ENCODE data around the gene HSBP1L1. TPM values are rescaled to one million over a fixed set of nuclear protein-coding genes. Genes with fewer than 3 reads are reported as not detected.

Gene HSBP1L1
- polyA plus RNA-seq (2013, experiment 1 of 2), result 0.18 TPM
- 0.08 TPM for polyA plus RNA-seq (2013, experiment 2 of 2)

DNA sequence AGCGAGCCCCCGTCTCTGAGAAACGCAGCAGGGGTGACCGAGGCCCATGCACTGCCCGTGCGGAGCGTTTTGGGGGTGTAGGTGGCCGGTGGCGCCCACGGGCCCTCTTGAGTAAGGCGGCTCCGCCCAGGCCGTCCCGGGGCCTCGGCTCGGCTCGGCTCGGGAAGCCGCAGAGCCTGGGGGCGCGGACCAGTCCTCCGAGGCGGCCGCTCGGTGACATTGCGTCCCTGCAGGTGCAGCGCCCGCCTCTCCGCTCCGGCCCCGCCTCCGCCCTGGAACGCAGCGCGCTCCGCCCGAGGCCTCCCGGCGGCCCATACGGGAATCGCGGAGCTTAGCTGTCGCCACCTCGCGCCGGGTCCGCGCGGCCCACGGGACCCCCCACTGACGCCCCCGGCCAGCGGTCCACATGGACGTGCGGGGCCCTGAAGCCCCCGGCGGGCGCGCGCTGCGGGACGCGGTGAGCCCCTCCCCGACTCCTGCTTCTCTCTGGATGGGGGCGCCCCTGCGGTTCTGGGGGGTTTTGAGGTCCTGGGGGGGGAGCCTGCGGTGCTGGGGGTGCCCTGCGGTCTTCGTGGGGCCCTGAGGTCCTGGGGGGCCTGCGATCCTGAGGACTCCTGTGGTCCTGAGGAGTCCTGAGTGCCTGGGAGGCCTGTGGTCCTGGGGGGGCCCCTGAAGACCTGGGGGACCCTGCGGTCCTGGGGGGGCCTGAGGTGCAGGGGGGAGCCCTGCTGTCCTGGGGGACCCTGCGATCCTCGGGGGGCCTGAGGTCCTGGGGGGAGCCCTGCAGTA lies at the start of gene HSBP1L1:
Gene HSBP1L1, plus strand, starts transcription at position 314 of the 789 bp plus-strand sequence. Its CDS starts 93 bp downstream, at position 407.
- WGBS (ENCODE audit: extremely low coverage, insufficient coverage, low lambda C conversion rate), result no CpG with 5 or more reads among the region's 73 CpGs

DNA sequence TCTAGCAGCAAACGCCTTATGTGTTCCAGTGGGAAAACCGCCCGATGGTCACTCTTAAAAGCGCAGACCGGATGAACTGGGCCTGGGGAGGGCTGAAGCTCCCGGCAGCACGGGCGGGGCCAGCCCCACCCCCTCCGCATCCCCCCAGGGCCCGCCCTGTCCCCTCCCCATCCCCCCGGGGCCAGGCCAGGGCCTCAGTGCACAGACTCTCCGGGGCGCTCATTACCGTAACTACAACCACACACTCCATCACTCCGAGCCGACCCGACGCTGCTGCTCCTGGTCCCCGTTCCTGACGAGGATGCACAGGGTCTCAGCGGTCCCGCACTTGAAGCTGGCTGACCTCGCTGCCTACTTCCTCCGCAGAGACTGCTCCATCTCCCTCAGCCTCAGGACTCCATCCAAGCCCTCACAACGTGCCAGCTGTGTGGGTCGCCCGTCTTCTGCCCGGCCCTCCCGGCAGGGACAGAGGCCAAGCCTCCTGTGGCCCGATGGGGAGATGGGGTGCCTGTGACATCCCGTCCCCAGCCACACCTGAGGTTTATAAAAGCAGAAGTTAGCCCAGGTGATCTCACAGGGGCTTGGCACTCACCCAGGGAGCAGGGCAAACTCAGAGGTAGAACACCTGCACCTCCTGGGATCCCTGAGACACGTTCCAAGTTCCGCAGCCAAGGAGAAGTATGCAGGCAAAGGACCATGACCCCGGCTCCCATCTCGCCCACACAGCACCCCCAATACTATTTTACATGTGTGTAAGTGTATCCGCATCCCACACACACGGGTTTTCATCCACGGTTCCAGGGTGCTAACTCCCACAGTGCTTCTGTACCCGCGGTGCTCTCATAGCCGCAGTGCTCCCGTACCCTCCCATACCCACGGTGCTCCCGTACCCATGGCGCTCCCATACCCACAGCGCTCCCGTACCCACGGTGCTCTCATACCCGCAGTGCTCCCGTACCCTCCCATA lies 49.0 kb upstream of the HSBP1L1 start:
- Histone ChIP-seq H3K4ac (ENCODE audit: low read depth, low read length) (no peak overlapping the region), H3K23ac (ENCODE audit: low read length) (no peak overlapping the region), H4K8ac (ENCODE audit: low read depth, low read length) (no peak overlapping the region), H3K18ac (ENCODE audit: low read length) (no peak overlapping the region), H3K4me3 (ENCODE audit: low read length) (no peak overlapping the region), H2AK5ac (ENCODE audit: low read length) (no peak overlapping the region), H3K4me2 (ENCODE audit: low read length) (no peak overlapping the region), H2BK120ac (ENCODE audit: low read depth, low read length) (no peak overlapping the region), H3K27me3 (ENCODE audit: insufficient read depth, low read length, poor library complexity) (no peaks in the 10 kb centered on the region), H2BK15ac (replicated peaks; ENCODE audit: low read depth) (no peak overlapping the region), H3K56ac (ENCODE audit: low read length) (no peak overlapping the region), H3K27ac (ENCODE audit: low read depth, low read length) (no peak overlapping the region), H2BK5ac (ENCODE audit: low read length) (no peak overlapping the region), H3K9ac (ENCODE audit: low read length) (no peak overlapping the region), H4K5ac (ENCODE audit: low read length) (no peak overlapping the region), H3K79me2 (ENCODE audit: control insufficient read depth, insufficient read depth, low read length) (no peaks in the 10 kb centered on the region), H3K4me1 (ENCODE audit: control insufficient read depth, low read depth, low read length) (no peaks in the 10 kb centered on the region), H3K79me1 (ENCODE audit: low read length) (no peaks in the 10 kb centered on the region), H3K36me3 (ENCODE audit: control insufficient read depth, insufficient read depth, low read length) (no peaks in the 10 kb centered on the region)
- no peak for DNase-seq
- no CpG with 5 or more reads among the region's 50 CpGs for WGBS (ENCODE audit: extremely low coverage, insufficient coverage, low lambda C conversion rate)

More for the DNA sequence above, at the start of gene HSBP1L1:
- no peak within 1 kb of the TSS for H2BK120ac ChIP-seq (ENCODE audit: low read depth, low read length)
- H4K8ac ChIP-seq (ENCODE audit: low read depth, low read length), result no peak within 1 kb of the TSS
- H3K4me1 ChIP-seq (ENCODE audit: control insufficient read depth, low read depth, low read length), result peaks cover 4% of the 10 kb centered on the region
- no peaks in the 10 kb centered on the region for H3K27me3 ChIP-seq (ENCODE audit: insufficient read depth, low read length, poor library complexity)
- H3K56ac ChIP-seq (ENCODE audit: low read length), result peak within 1 kb of the TSS; percentile 34
- H3K9ac ChIP-seq (ENCODE audit: low read length), result peak within 1 kb of the TSS; percentile 36
- no peak within 1 kb of the TSS for H3K23ac ChIP-seq (ENCODE audit: low read length)
- H3K79me1 ChIP-seq (ENCODE audit: low read length), result no peaks in the 10 kb centered on the region
- H2BK5ac ChIP-seq (ENCODE audit: low read length), result no peak within 1 kb of the TSS
- no peak within 1 kb of the TSS for H3K4me3 ChIP-seq (ENCODE audit: low read length)
- H2AK5ac ChIP-seq (ENCODE audit: low read length), result no peak within 1 kb of the TSS
- no peak within 1 kb of the TSS for H2BK15ac ChIP-seq (replicated peaks; ENCODE audit: low read depth)
- H4K5ac ChIP-seq (ENCODE audit: low read length), result no peak within 1 kb of the TSS
- H3K4ac ChIP-seq (ENCODE audit: low read depth, low read length), result no peak within 1 kb of the TSS
- H3K27ac ChIP-seq (ENCODE audit: low read depth, low read length), result no peak within 1 kb of the TSS
- peak; percentile 70 for DNase-seq
- no peak within 1 kb of the TSS for H3K4me2 ChIP-seq (ENCODE audit: low read length)
- peak within 1 kb of the TSS; percentile 3 for H3K18ac ChIP-seq (ENCODE audit: low read length)
- H3K79me2 ChIP-seq (ENCODE audit: control insufficient read depth, insufficient read depth, low read length), result no peaks in the 10 kb centered on the region
- H3K36me3 ChIP-seq (ENCODE audit: control insufficient read depth, insufficient read depth, low read length), result no peaks in the 10 kb centered on the region

DNA sequence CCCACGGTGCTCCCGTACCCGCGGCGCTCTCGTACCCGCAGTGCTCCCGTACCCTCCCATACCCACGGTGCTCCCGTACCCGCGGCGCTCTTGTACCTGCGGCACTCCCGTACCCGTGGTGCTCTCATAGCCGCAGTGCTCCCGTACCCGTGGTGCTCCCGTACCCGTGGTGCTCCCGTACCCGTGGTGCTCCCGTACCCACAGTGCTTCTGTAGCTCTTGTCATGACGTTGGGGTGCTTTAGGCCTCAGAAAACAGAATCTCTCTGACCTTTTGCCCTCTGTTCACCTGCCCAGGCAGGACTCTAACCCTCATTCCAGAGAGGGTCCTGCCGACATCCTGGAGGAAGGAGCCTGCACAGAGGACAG lies 48.3 kb upstream of the HSBP1L1 start:
- no CpG with 5 or more reads among the region's 26 CpGs for WGBS (ENCODE audit: extremely low coverage, insufficient coverage, low lambda C conversion rate)
- Histone ChIP-seq H3K79me2 (ENCODE audit: control insufficient read depth, insufficient read depth, low read length) (no peaks in the 10 kb centered on the region), H3K4me2 (ENCODE audit: low read length) (no peak overlapping the region), H3K9ac (ENCODE audit: low read length) (no peak overlapping the region), H4K8ac (ENCODE audit: low read depth, low read length) (no peak overlapping the region), H3K56ac (ENCODE audit: low read length) (no peak overlapping the region), H3K79me1 (ENCODE audit: low read length) (no peaks in the 10 kb centered on the region), H3K4me1 (ENCODE audit: control insufficient read depth, low read depth, low read length) (no peaks in the 10 kb centered on the region), H2BK15ac (replicated peaks; ENCODE audit: low read depth) (no peak overlapping the region), H3K27me3 (ENCODE audit: insufficient read depth, low read length, poor library complexity) (no peaks in the 10 kb centered on the region), H2BK120ac (ENCODE audit: low read depth, low read length) (no peak overlapping the region), H3K18ac (ENCODE audit: low read length) (no peak overlapping the region), H3K4ac (ENCODE audit: low read depth, low read length) (no peak overlapping the region), H2BK5ac (ENCODE audit: low read length) (no peak overlapping the region), H3K23ac (ENCODE audit: low read length) (no peak overlapping the region), H2AK5ac (ENCODE audit: low read length) (no peak overlapping the region), H3K36me3 (ENCODE audit: control insufficient read depth, insufficient read depth, low read length) (no peaks in the 10 kb centered on the region), H4K5ac (ENCODE audit: low read length) (no peak overlapping the region), H3K4me3 (ENCODE audit: low read length) (no peak overlapping the region), H3K27ac (ENCODE audit: low read depth, low read length) (no peak overlapping the region)
- DNase-seq, result no peak

DNA sequence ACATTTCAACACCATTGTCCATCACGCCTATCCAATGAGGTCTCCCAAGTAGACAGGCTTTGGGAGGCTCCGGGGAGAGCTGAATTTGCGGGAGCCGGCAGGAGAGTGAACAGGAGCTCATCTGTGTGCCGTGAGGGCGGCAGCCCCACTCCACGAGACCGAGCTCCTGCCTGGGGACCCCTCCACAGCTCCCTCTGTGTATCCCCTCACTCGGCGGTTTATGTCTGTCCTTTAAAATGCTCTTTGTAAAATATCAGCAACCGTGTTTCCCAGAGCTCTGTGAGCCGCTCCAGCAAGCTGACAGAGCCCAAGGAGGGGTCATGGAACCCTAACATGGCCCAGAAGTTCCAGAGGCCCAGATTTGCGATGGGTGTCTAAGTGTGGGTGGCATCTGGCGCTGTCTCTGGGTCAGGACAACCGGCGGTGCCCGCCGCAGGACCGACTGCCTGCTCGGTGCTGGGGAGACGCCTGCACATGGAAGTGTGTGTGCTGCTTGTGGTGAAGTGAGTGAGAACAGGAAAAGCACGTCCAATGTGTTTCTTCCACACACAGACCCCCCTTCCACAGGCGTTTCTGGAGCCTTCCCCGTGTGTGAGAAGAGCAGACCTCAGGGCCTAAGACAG lies 47.8 kb upstream of the HSBP1L1 start:
- no peak overlapping the region for H3K18ac ChIP-seq (ENCODE audit: low read length)
- H2BK5ac ChIP-seq (ENCODE audit: low read length), result no peak overlapping the region
- no peak overlapping the region for H2BK120ac ChIP-seq (ENCODE audit: low read depth, low read length)
- H3K4ac ChIP-seq (ENCODE audit: low read depth, low read length), result no peak overlapping the region
- H3K36me3 ChIP-seq (ENCODE audit: control insufficient read depth, insufficient read depth, low read length), result no peaks in the 10 kb centered on the region
- H3K9ac ChIP-seq (ENCODE audit: low read length), result no peak overlapping the region
- H3K4me2 ChIP-seq (ENCODE audit: low read length), result no peak overlapping the region
- H2BK15ac ChIP-seq (replicated peaks; ENCODE audit: low read depth), result no peak overlapping the region
- H3K23ac ChIP-seq (ENCODE audit: low read length), result no peak overlapping the region
- H3K4me1 ChIP-seq (ENCODE audit: control insufficient read depth, low read depth, low read length), result no peaks in the 10 kb centered on the region
- no peaks in the 10 kb centered on the region for H3K79me1 ChIP-seq (ENCODE audit: low read length)
- H3K56ac ChIP-seq (ENCODE audit: low read length), result no peak overlapping the region
- no peak overlapping the region for H3K4me3 ChIP-seq (ENCODE audit: low read length)
- no peaks in the 10 kb centered on the region for H3K27me3 ChIP-seq (ENCODE audit: insufficient read depth, low read length, poor library complexity)
- DNase-seq, result no peak
- no peak overlapping the region for H4K5ac ChIP-seq (ENCODE audit: low read length)
- no peak overlapping the region for H4K8ac ChIP-seq (ENCODE audit: low read depth, low read length)
- no peak overlapping the region for H3K27ac ChIP-seq (ENCODE audit: low read depth, low read length)
- no peak overlapping the region for H2AK5ac ChIP-seq (ENCODE audit: low read length)
- no CpG with 5 or more reads among the region's 24 CpGs for WGBS (ENCODE audit: extremely low coverage, insufficient coverage, low lambda C conversion rate)
- H3K79me2 ChIP-seq (ENCODE audit: control insufficient read depth, insufficient read depth, low read length), result no peaks in the 10 kb centered on the region

DNA sequence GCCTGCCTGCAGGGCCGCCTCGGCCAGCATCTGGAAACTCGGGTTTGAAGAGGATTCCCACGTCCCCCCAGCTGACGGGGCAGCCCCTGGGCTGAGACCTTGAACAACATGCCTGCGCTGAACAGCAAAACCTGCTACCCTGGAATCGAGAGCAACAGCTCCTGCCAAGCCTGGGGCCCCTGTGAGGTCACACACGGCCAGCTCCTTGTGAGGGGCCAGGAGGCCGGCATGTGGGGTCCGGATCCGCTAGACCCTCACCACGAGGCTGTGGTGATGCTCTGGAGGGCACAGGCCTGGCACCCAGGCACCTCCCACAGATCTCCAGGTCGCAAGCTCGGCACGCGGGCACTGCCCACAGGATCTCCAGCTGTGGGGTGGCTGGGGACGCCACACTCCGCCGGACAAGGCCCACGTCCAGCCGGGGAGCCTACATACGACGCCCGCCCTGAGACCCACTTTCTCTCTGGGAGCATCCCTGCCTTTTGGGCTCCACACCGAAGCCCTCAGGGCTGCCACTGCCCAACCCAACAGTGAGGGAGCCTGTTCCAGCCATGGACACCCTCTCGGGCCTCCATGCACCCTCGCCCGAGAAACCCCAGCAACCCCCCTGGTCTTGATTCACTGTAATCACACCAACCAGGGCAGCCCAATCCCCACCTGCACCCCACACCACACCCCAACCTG lies 47.1 kb upstream of the HSBP1L1 start:
- DNase-seq, result no peak
- no peak overlapping the region for H3K23ac ChIP-seq (ENCODE audit: low read length)
- no peak overlapping the region for H4K8ac ChIP-seq (ENCODE audit: low read depth, low read length)
- no peaks in the 10 kb centered on the region for H3K79me1 ChIP-seq (ENCODE audit: low read length)
- WGBS (ENCODE audit: extremely low coverage, insufficient coverage, low lambda C conversion rate), result no CpG with 5 or more reads among the region's 28 CpGs
- H3K27me3 ChIP-seq (ENCODE audit: insufficient read depth, low read length, poor library complexity), result no peaks in the 10 kb centered on the region
- H3K4ac ChIP-seq (ENCODE audit: low read depth, low read length), result no peak overlapping the region
- no peaks in the 10 kb centered on the region for H3K36me3 ChIP-seq (ENCODE audit: control insufficient read depth, insufficient read depth, low read length)
- H2BK15ac ChIP-seq (replicated peaks; ENCODE audit: low read depth), result no peak overlapping the region
- no peak overlapping the region for H3K27ac ChIP-seq (ENCODE audit: low read depth, low read length)
- H3K18ac ChIP-seq (ENCODE audit: low read length), result no peak overlapping the region
- H3K9ac ChIP-seq (ENCODE audit: low read length), result no peak overlapping the region
- H3K4me1 ChIP-seq (ENCODE audit: control insufficient read depth, low read depth, low read length), result no peaks in the 10 kb centered on the region
- H2BK5ac ChIP-seq (ENCODE audit: low read length), result no peak overlapping the region
- H3K4me2 ChIP-seq (ENCODE audit: low read length), result no peak overlapping the region
- no peak overlapping the region for H4K5ac ChIP-seq (ENCODE audit: low read length)
- H3K79me2 ChIP-seq (ENCODE audit: control insufficient read depth, insufficient read depth, low read length), result no peaks in the 10 kb centered on the region
- H3K4me3 ChIP-seq (ENCODE audit: low read length), result no peak overlapping the region
- H2BK120ac ChIP-seq (ENCODE audit: low read depth, low read length), result no peak overlapping the region
- no peak overlapping the region for H3K56ac ChIP-seq (ENCODE audit: low read length)
- H2AK5ac ChIP-seq (ENCODE audit: low read length), result no peak overlapping the region
